Measurements from ENCODE around the gene NDST3. TPM values are rescaled to one million over a fixed set of nuclear protein-coding genes. Genes with fewer than 3 reads are reported as not detected.

Gene NDST3
- total RNA-seq, 1 donor from 2014 or later, result not detected

DNA sequence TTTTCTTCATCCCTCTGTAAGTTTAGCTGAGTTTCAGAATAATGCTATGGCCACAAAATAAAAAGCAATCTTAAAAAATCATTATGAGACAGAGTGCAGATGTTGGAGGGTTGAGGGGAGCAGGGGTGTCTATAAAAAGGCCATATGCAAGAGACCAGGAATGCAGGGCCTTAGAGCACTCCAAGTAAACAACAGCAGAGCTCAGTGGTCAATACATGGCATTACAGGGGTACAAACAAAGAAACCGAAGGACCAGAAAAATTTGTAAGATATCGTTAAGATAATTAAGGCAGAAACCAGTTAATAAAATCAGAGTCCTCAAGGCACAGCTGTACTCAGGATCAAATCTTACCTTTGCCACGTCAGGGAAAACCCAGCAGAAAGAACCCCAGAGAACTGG, 28.4 kb upstream of the NDST3 start:
- H3K27ac Mint-ChIP-seq, result no peak overlapping the region
- no peaks in the 10 kb centered on the region for H3K27me3 Mint-ChIP-seq
- CTCF ChIA-PET, result no interaction called here
- H3K9me3 Mint-ChIP-seq, result no peaks in the 10 kb centered on the region
- intact Hi-C loops (cut with micrococcal nuclease), result no loop called here
- ATAC-seq (ENCODE audit: low read depth) (no peak), DNase-seq (no peak)
- TF ChIP-seq, protein P1, sequence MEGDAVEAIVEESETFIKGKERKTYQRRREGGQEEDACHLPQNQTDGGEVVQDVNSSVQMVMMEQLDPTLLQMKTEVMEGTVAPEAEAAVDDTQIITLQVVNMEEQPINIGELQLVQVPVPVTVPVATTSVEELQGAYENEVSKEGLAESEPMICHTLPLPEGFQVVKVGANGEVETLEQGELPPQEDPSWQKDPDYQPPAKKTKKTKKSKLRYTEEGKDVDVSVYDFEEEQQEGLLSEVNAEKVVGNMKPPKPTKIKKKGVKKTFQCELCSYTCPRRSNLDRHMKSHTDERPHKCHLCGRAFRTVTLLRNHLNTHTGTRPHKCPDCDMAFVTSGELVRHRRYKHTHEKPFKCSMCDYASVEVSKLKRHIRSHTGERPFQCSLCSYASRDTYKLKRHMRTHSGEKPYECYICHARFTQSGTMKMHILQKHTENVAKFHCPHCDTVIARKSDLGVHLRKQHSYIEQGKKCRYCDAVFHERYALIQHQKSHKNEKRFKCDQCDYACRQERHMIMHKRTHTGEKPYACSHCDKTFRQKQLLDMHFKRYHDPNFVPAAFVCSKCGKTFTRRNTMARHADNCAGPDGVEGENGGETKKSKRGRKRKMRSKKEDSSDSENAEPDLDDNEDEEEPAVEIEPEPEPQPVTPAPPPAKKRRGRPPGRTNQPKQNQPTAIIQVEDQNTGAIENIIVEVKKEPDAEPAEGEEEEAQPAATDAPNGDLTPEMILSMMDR (IDR thresholded peaks at IDR 0.05), result no peak
- no peak overlapping the region for H3K4me3 Mint-ChIP-seq
- no peaks in the 10 kb centered on the region for H3K36me3 Mint-ChIP-seq (ENCODE audit: low read depth)
- POLR2A ChIA-PET, result no interaction called here
- H3K4me1 Mint-ChIP-seq, result no peaks in the 10 kb centered on the region

DNA sequence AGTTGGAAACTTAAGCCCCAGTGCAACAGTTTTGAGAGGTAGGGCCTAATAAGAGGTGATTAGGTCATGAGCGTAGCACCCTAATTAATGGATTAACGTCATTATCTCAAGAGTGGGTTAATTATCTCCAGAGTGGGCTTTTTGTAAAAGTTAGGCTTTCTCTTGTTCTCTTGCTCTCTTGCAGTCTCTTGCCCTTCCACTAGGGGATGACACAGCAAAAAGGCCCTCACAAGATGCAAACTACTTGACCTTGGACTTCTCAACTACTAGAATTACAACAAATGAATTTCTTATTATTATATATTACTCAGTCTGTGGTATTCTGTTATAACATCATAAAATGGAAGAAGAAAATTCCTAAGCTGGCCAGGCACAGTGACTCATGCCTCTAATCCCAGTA, 22.1 kb upstream of the NDST3 start:
- no peak for ATAC-seq (ENCODE audit: low read depth)
- Mint-ChIP-seq H3K27me3 (no peaks in the 10 kb centered on the region), H3K9me3 (no peaks in the 10 kb centered on the region), H3K4me1 (no peaks in the 10 kb centered on the region), H3K4me3 (no peak overlapping the region), H3K27ac (no peak overlapping the region), H3K36me3 (ENCODE audit: low read depth) (no peaks in the 10 kb centered on the region)
- ChIA-PET POLR2A (no interaction called here), CTCF (no interaction called here)
- DNase-seq, result no peak
- TF ChIP-seq, protein P1 (IDR thresholded peaks at IDR 0.05), result no peak
- intact Hi-C loops (cut with micrococcal nuclease), result no loop called here

DNA sequence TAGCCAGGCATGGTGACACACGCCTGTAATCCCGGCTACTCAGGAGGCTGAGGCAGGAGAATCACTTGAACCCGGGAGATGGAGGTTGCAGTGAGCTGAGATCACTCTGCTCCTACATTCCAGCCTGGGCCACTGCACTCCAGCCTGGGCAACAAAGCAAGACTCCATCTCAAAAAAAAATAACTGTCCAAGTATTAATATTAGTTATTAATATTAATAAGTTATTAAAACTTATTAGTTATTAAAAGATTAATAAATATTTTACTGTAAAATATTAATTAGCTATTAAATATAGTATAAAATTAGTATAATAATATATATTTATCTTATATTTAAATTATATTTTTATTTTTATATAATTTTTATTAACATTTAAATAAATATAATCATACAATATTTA, 19.5 kb upstream of the NDST3 start:
- no peaks in the 10 kb centered on the region for H3K36me3 Mint-ChIP-seq (ENCODE audit: low read depth)
- no peak for ATAC-seq (ENCODE audit: low read depth)
- CTCF ChIA-PET, result no interaction called here

DNA sequence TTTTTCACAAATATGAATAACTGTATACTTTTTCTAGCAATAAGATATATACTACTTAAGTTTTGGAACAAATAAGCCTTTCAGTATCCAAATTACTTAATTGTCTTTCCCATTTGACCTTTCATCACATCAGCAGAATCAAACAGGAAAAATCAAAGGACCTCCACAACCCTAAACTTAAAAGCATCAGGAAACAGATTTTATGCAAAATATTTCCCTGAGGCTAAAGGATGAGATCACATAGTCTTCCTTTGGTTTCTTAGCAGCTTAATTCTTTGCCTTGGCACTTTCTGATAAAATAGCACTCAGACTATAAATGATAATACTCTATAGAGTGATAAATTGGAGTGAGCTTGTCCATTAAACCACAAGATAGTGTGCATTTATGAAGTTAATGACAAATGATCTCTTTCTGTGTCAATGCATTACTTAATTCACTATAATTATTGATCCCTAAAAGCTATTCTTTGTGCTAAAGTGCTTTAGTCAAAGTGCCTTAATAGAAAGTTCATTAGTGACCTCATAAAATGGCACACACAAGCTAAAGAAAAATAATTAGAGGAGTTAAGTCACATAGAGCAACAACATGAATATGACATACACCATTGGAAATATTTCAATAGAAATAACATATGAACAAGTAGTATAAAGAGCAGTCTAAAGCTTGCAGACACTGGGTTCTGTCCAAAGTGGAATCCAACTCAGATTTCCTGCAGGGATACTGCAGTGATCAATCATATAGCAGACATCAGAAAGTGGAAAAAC, 15.7 kb upstream of the NDST3 start:
- Mint-ChIP-seq H3K4me3 (no peak overlapping the region), H3K27me3 (no peaks in the 10 kb centered on the region), H3K27ac (no peak overlapping the region), H3K4me1 (no peaks in the 10 kb centered on the region), H3K9me3 (no peaks in the 10 kb centered on the region), H3K36me3 (ENCODE audit: low read depth) (no peaks in the 10 kb centered on the region)
- POLR2A ChIA-PET, result no interaction called here
- CTCF ChIA-PET, result no interaction called here
- intact Hi-C loops (cut with micrococcal nuclease), result no loop called here
- TF ChIP-seq, protein P1 (IDR thresholded peaks at IDR 0.05), result no peak
- DNase-seq, result no peak
- ATAC-seq (ENCODE audit: low read depth), result no peak

More for the DNA sequence above, 19.5 kb upstream of the NDST3 start:
- Mint-ChIP-seq H3K27me3 (no peaks in the 10 kb centered on the region), H3K27ac (no peak overlapping the region), H3K4me1 (no peaks in the 10 kb centered on the region), H3K9me3 (no peaks in the 10 kb centered on the region), H3K4me3 (no peak overlapping the region)
- intact Hi-C loops (cut with micrococcal nuclease), result no loop called here
- DNase-seq, result no peak
- TF ChIP-seq, protein P1 (IDR thresholded peaks at IDR 0.05), result no peak
- POLR2A ChIA-PET, result no interaction called here

DNA sequence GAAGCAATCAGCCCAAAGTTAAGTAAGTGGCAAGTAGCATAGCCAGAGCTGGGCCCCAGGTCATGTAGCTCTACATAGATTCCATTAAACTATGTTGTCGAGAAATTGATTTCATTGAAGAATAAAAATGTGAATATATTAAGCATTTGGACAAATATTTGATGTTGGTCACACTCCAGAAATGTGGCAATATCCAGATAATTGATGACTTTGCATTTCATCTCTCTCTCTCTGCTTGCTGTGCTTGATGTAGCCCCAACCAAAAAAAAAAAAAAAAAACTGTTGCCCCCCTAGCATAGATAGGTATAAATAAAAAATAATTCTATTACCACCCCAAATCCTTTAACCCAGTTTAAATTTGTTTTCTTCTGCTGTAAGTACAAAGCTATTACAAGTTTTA, 7.5 kb upstream of the NDST3 start:
- TF ChIP-seq, protein P1 (IDR thresholded peaks at IDR 0.05), result no peak
- Mint-ChIP-seq H3K27me3 (peaks cover 10% of the 10 kb centered on the region), H3K4me3 (no peak overlapping the region), H3K4me1 (no peaks in the 10 kb centered on the region), H3K9me3 (no peaks in the 10 kb centered on the region), H3K36me3 (ENCODE audit: low read depth) (no peaks in the 10 kb centered on the region), H3K27ac (no peak overlapping the region)
- CTCF ChIA-PET, result interaction anchor here (0.7 kb wide), 1 partner anchor 13 kb away, joined by 3 read pairs; no protein-coding TSS in a partner anchor
- no peak for DNase-seq
- POLR2A ChIA-PET, result no interaction called here
- intact Hi-C loops (cut with micrococcal nuclease), result no loop called here
- ATAC-seq (ENCODE audit: low read depth), result no peak

Measured in activated B cell treated with CpG ODN at 0.5 μM for 24 hours (primary cell).